Sigmoid colon (tissue), 4 donors: ENCODE data around the gene MRGPRF.

Experiments
- POLR2A ChIP-seq, 2 donors: fragments of 450-650 bp; IDR thresholded peaks; one replicate each; pipeline ENCODE4 v1.6.1; 2016; ENCODE audit warnings: antibody characterized with exemption in 2 of 2, mild to moderate bottlenecking in 2 of 2, moderate library complexity in 2 of 2
- POLR2AphosphoS5 ChIP-seq, 4 donors: sonication (generic); formaldehyde crosslinking; IDR thresholded peaks; one replicate each; pipeline ENCODE4 v1.6.1; 2017; ENCODE audit warnings: antibody characterized with exemption in 4 of 4

GRCh38 chr11:69027704-69028372, 14.8 kb upstream of the MRGPRF start:
- TF ChIP-seq POLR2AphosphoS5 (IDR thresholded peaks at IDR 0.05) (no peak), POLR2A (IDR thresholded peaks at IDR 0.05) (no peak)
